PC-9 (cell line): Measurements from ENCODE around the gene MSLN. TPM values are rescaled to one million over a fixed set of nuclear protein-coding genes. Genes with fewer than 3 reads are reported as not detected.

Source experiments
- BruUV-seq: library from RNA; stranded (reverse); fragments of 400-500 nt; replicated peaks from 2 replicates; lab custom pipeline; 2021; lab: Mats Ljungman, UMichigan
- CTCF ChIA-PET: fragments of 300-600 bp; sonication (Branson Sonifier 250); formaldehyde crosslinking; loops from one replicate; lab custom pipeline; 2022; ENCODE audit warnings: antibody characterized with exemption; lab: Charles Lee
- POLR2A ChIA-PET: fragments of 300-600 bp; sonication (Branson Sonifier 250); formaldehyde crosslinking; loops from one replicate; lab custom pipeline; 2022; ENCODE audit warnings: antibody characterized with exemption; ENCODE audit not compliant: unreplicated experiment; lab: Charles Lee
- DNase-seq, 2 experiments: peaks; one replicate each; pipeline versions ENCODE4 v3.0.0 to v3.0.0-alpha.2; 2015 to 2022; ENCODE audit warnings: mixed read lengths in 1 of 2
- H2AFZ ChIP-seq: fragments of 200-600 bp; sonication (generic); 2 replicates; pipeline ENCODE4 v1.8.1; 2017; ENCODE audit warnings: antibody characterized with exemption
- H3F3A ChIP-seq: fragments of 200-600 bp; sonication (generic); 2 replicates; pipeline ENCODE4 v1.8.1; 2017; ENCODE audit warnings: antibody characterized with exemption, mild to moderate bottlenecking, low read depth; ENCODE audit not compliant: insufficient read depth
- H3K27ac ChIP-seq: fragments of 200-600 bp; sonication (generic); 2 replicates; pipeline ENCODE4 v1.6.1; 2016; ENCODE audit warnings: mixed run types
- H3K27me3 ChIP-seq: fragments of 200-600 bp; sonication (generic); 2 replicates; pipeline ENCODE4 v1.6.1; 2016; ENCODE audit warnings: low read depth, mixed run types; ENCODE audit not compliant: insufficient read depth
- H3K36me3 ChIP-seq: fragments of 200-600 bp; sonication (generic); 2 replicates; pipeline ENCODE4 v1.6.1; 2016; ENCODE audit warnings: low read depth, mixed run types
- H3K4me1 ChIP-seq: fragments of 200-600 bp; sonication (generic); replicated peaks from 2 replicates; pipeline ENCODE4 v1.6.1; 2016; ENCODE audit warnings: mixed run types; ENCODE audit not compliant: insufficient read depth
- H3K4me2 ChIP-seq: fragments of 200-600 bp; sonication (generic); 2 replicates; pipeline ENCODE4 v1.6.1; 2017; ENCODE audit warnings: mixed run types
- H3K4me3 ChIP-seq: fragments of 200-600 bp; sonication (generic); 2 replicates; pipeline ENCODE4 v1.6.1; 2016; ENCODE audit warnings: mixed run types
- H3K79me2 ChIP-seq: fragments of 200-600 bp; sonication (generic); 2 replicates; pipeline ENCODE4 v1.6.1; 2017; ENCODE audit warnings: low read depth, mixed run types
- H3K9me2 ChIP-seq: fragments of 200-600 bp; sonication (generic); 2 replicates; pipeline ENCODE4 v1.8.1; 2017; ENCODE audit warnings: mild to moderate bottlenecking; ENCODE audit not compliant: insufficient read depth
- H3K9me3 ChIP-seq: fragments of 200-600 bp; sonication (generic); 2 replicates; pipeline ENCODE4 v1.8.1; 2016; ENCODE audit warnings: low read depth; ENCODE audit not compliant: insufficient read depth
- H4K20me1 ChIP-seq: fragments of 200-600 bp; sonication (generic); 2 replicates; pipeline ENCODE4 v1.8.1; 2017; ENCODE audit not compliant: insufficient read depth
- EZH2 ChIP-seq: fragments of 200-600 bp; sonication (generic); IDR thresholded peaks from 2 replicates; pipeline ENCODE4 v1.8.0; 2017; ENCODE audit warnings: antibody characterized with exemption, low read depth
- intact Hi-C: fragments of 100-400 bp; cut with micrococcal nuclease; formaldehyde crosslinking; loops from one replicate; pipeline ENCODE4 v1.10.0; 2022; ENCODE audit not compliant: unreplicated experiment
- total RNA-seq: library from RNA; stranded (reverse); gene quantifications from 2 replicates; pipeline ENCODE4 v1.2.3, GENCODE V29; 2021
- TF ChIP-seq, protein P1 (sequence below): fragments of 200-600 bp; sonication (generic); conservative IDR thresholded peaks from 2 replicates; pipeline ENCODE4 v1.6.1; 2017; ENCODE audit warnings: mixed run types, antibody characterized with exemption, mild to moderate bottlenecking, moderate library complexity

Gene MSLN
- total RNA-seq, 1 experiment from 2014 or later: 59.9 TPM

DNA sequence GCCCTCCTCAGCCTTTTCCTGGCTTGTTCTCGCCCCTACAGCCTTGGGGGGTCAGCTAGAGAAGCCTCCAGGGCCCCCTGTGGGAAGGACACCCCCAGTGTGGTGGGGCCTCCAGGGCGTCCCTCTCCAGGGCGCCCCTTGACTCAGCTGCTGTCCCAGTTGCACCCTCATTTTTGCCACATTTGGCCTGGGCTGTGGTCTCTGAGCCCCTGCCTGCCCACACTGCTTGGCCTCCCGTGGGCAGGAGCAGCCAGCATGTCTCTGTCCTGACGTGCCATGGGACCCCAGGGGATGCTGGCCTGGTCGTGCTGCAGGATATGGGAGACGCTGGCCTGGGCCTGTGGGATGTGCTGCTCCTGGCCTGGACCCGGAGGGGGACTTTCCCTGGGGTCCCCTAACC lies 32.9 kb downstream of the MSLN start:
- Histone ChIP-seq H4K20me1 (peaks cover 17% of the 10 kb centered on the region; the same call in 1 of the 2 replicates), H3K36me3 (no peaks in the 10 kb centered on the region), H3K79me2 (peaks cover 11% of the 10 kb centered on the region), H3K9me2 (no peaks in the 10 kb centered on the region), H3K27me3 (no peaks in the 10 kb centered on the region), H3K9me3 (no peaks in the 10 kb centered on the region), H3K4me1 (peaks cover 21% of the 10 kb centered on the region), H3K4me2 (no peak overlapping the region), H2AFZ (no peak overlapping the region), H3F3A (peaks cover 11% of the 10 kb centered on the region), H3K4me3 (no peak overlapping the region), H3K27ac (no peak overlapping the region)
- CTCF ChIA-PET: interaction anchor here (0.6 kb wide), 1 partner anchor 267 kb away, joined by 3 read pairs; no protein-coding TSS in a partner anchor
- POLR2A ChIA-PET: no interaction called here
- intact Hi-C loops: no loop called here
- no TSS peak for BruUV-seq
- no peak for DNase-seq
- TF ChIP-seq, protein P1, sequence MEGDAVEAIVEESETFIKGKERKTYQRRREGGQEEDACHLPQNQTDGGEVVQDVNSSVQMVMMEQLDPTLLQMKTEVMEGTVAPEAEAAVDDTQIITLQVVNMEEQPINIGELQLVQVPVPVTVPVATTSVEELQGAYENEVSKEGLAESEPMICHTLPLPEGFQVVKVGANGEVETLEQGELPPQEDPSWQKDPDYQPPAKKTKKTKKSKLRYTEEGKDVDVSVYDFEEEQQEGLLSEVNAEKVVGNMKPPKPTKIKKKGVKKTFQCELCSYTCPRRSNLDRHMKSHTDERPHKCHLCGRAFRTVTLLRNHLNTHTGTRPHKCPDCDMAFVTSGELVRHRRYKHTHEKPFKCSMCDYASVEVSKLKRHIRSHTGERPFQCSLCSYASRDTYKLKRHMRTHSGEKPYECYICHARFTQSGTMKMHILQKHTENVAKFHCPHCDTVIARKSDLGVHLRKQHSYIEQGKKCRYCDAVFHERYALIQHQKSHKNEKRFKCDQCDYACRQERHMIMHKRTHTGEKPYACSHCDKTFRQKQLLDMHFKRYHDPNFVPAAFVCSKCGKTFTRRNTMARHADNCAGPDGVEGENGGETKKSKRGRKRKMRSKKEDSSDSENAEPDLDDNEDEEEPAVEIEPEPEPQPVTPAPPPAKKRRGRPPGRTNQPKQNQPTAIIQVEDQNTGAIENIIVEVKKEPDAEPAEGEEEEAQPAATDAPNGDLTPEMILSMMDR: no peak
- TF ChIP-seq EZH2: no peak

DNA sequence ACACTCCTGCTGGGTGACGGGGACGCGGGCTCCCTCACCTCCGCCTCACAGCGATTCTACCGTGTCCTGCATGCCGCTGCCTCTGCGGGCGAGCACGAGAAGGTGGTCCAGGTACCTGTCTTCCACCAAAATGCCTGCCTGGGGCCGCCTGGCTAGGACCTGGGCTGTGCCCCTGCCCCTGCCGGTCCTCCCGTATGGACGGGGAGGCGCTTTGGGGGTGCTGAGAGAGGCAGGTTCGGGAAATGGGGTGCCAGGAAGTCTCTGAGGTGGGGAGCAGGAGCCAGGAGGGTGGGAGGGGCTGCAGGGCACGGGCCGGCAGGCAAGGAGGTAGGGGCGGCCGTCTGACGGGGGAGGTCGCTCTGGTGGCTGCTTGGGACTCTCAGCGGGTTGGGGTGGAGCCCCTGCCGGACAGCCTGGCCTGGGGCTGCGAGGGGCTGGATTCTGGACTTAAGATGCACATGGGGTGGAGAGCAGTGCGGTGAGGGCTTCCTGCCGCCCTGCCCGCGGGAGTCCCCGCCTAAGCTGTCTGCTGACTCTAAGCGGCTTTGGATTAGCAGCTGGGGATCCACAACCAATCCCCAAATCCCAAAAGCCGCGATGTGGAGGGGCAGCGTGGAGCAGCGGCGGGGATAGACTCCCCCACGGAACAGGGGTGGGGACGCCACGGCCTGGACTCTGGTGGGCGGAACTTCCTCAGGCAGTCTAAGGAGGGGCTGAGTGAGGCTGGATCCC lies 33.7 kb downstream of the MSLN start:
- TF ChIP-seq, protein P1: no peak
- no peak for TF ChIP-seq EZH2
- ChIA-PET CTCF (no interaction called here), POLR2A (no interaction called here)
- Histone ChIP-seq H3K4me1 (peaks cover 17% of the 10 kb centered on the region), H3K4me3 (no peak overlapping the region), H3K27me3 (no peaks in the 10 kb centered on the region), H3K27ac (no peak overlapping the region), H3K36me3 (no peaks in the 10 kb centered on the region), H3K9me3 (no peaks in the 10 kb centered on the region), H3K9me2 (no peaks in the 10 kb centered on the region), H3F3A (peaks cover 13% of the 10 kb centered on the region), H3K79me2 (peaks cover 4% of the 10 kb centered on the region; the same call in 1 of the 2 replicates), H4K20me1 (peaks cover 17% of the 10 kb centered on the region), H3K4me2 (no peak overlapping the region), H2AFZ (no peak overlapping the region)
- intact Hi-C loops: no loop called here
- DNase-seq: no peak
- no TSS peak for BruUV-seq

DNA sequence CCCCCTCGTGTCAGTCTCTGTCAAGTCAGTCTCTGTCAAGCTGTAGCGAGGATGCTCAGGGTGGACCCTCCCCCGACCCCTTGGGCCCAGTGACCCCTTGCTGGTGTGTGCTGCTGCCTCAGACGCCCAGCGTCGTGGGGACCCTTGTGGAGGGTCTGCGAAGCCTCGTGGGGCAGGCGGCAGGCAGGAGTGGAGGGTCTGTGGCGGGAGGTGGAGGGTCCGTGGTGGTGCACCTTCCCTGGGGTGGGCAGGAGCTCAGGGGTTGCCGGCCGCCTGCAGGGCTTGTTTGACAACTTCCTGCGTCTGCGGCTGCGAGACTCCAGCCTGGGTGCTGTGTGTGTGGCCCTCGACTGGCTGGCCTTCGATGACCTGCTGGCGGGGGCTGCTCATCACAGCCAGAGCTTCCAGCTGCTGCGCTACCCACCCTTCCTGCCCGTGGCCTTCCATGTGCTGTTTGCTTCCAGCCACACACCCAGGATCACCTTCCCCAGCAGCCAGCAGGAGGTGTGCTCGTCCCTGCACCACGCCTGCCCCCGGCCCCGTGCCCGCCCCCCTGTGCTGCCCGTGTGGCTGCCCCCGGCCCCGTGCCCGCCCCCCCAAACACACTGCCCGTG lies 34.4 kb downstream of the MSLN start:
- intact Hi-C loops: no loop called here
- POLR2A ChIA-PET: interaction anchor here (0.5 to 1.0 kb wide), 2 partner anchors 34 to 83 kb away, joined by 3 to 6 read pairs; no protein-coding TSS in a partner anchor
- Histone ChIP-seq H3K27me3 (0 out of 2 replicates have a peak, but pooled peaks cover under 1% of the 10 kb centered on the region), H2AFZ (no peak overlapping the region), H3F3A (peaks cover 14% of the 10 kb centered on the region), H3K9me2 (no peaks in the 10 kb centered on the region), H3K9me3 (no peaks in the 10 kb centered on the region), H3K79me2 (no peaks in the 10 kb centered on the region), H3K4me1 (peaks cover 14% of the 10 kb centered on the region), H3K4me2 (no peak overlapping the region), H3K4me3 (no peak overlapping the region), H3K36me3 (no peaks in the 10 kb centered on the region), H3K27ac (no peak overlapping the region), H4K20me1 (peaks cover 17% of the 10 kb centered on the region)
- DNase-seq: no peak
- BruUV-seq: no TSS peak
- TF ChIP-seq, protein P1: no peak
- no peak for TF ChIP-seq EZH2
- CTCF ChIA-PET: interaction anchor here (0.5 to 1.0 kb wide), 2 partner anchors 12 to 562 kb away, joined by 3 read pairs; no protein-coding TSS in a partner anchor
